Activated naive CD4-positive, alpha-beta T cell treated with Interleukin-2 at 50 U/mL for 16 hours (primary cell): ENCODE measurements around the gene PSMB10.

ENCODE experiments used
- DNase-seq: peaks from one replicate; pipeline ENCODE4 v3.0.0-alpha.2; 2020

The PSMB10 gene

DNA sequence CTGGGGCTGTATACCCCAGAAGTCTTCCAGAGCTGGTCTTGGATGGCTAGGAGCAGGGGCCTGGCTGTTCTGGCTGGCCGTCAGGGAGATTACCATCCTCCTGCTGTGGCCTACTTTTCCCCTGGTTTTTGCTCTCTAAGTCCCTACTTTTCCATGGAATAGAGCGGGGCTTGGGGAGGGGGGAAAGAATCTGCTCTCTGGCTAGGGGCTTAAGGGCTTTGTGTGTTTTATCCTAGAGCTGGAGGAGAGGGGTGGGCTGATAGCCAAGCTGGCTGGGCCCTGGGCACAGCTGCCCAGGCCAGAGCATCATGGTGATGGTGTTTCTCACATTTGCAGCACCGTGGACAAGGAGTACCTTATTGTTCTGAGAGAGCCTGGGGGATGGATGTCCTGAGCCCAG lies 48.3 kb downstream of the PSMB10 start:
- no peak for DNase-seq

- no peak for DNase-seq
Observed at GRCh38 chr16:67886387-67886786, 50.3 kb downstream of the PSMB10 start.

GRCh38 chr16:67885976-67886375 lies 50.7 kb downstream of the PSMB10 start:
- DNase-seq: no peak

DNA sequence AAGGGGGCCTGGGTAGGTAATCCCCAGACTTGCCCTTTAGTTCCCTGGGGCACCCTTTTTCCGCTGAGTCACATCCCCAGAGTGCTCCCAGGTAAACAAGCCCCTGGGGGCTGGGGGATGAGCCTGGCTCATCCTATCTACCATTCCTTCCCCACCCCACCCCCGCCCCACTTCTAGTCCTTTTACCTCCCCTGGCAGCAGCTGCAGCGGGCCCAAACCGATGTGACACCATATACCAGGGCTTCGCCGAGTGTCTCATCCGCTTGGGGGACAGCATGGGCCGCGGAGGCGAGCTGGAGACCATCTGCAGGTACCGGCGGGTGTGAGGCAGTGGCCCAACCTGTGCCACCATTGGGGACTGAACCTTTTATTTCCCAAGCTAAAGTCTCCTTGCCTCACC lies 51.1 kb downstream of the PSMB10 start:
- no peak for DNase-seq

DNA sequence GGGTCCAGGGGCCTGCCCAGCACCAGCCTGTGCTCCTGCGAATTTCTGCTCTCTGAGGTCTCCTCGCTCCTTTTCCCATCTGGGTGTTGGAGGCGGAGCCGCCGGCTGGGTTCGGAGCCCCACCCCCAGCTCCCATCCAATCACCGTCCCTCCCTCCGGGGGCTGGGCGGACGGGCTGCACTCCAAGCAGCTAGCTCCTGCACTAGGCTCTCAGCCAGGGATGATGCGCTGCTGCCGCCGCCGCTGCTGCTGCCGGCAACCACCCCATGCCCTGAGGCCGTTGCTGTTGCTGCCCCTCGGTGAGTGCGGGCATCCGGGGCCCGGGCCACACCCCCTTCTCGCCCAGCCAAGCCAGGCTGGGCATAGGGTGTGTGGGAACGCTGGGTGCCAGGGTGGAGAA lies 52.0 kb downstream of the PSMB10 start, which contains the start of gene NRN1L:
NRN1L (plus strand) TSS at position 202 of the 400 bp plus-strand sequence; CDS start at position 221, 19 bp downstream.
- DNase-seq: no peak
